Measurements from ENCODE around the gene NDST3. TPM values are rescaled to one million over a fixed set of nuclear protein-coding genes. Genes with fewer than 3 reads are reported as not detected.

NDST3 gene
- total RNA-seq, 2 experiments from 2014 or later: not detected

- Histone ChIP-seq H3K27ac (ENCODE audit: low read depth, low read length, poor library complexity, severe bottlenecking) (no peak overlapping the region), H3K4me1 (ENCODE audit: insufficient read depth, low read length, poor library complexity, severe bottlenecking) (no peaks in the 10 kb centered on the region), H2AFZ (ENCODE audit: low read length) (no peak overlapping the region), H4K20me1 (ENCODE audit: insufficient read depth, low read length) (no peaks in the 10 kb centered on the region), H3K4me2 (ENCODE audit: low read length) (no peak overlapping the region), H3K36me3 (ENCODE audit: insufficient read depth, low read length) (no peaks in the 10 kb centered on the region), H3K9me3 (ENCODE audit: low read length) (no peaks in the 10 kb centered on the region), H3K79me2 (ENCODE audit: insufficient read depth, low read depth, low read length) (no peaks in the 10 kb centered on the region), H3K9me2 (ENCODE audit: insufficient read depth, low read length) (no peaks in the 10 kb centered on the region), H3K4me3 (ENCODE audit: low read depth, low read length, poor library complexity, severe bottlenecking) (no peak overlapping the region)
- BruUV-seq (replicated peaks): no TSS peak
- CTCF ChIA-PET (ENCODE audit: unreplicated experiment): no interaction called here
- TF ChIP-seq CTCF (conservative IDR thresholded peaks at IDR 0.05; ENCODE audit: low read length): no peak
- no peak for DNase-seq (ENCODE audit: low spot score)
- intact Hi-C loops (cut with micrococcal nuclease; ENCODE audit: unreplicated experiment): no loop called here
- POLR2A ChIA-PET: no interaction called here
These were observed 159.1 kb downstream of the NDST3 start for GRCh38 chr4:118193421-118193820.

- intact Hi-C loops (cut with micrococcal nuclease; ENCODE audit: unreplicated experiment): no loop called here
- Histone ChIP-seq H2AFZ (ENCODE audit: low read length) (no peak overlapping the region), H4K20me1 (ENCODE audit: insufficient read depth, low read length) (no peaks in the 10 kb centered on the region), H3K27ac (ENCODE audit: low read depth, low read length, poor library complexity, severe bottlenecking) (no peak overlapping the region), H3K4me3 (ENCODE audit: low read depth, low read length, poor library complexity, severe bottlenecking) (no peak overlapping the region), H3K79me2 (ENCODE audit: insufficient read depth, low read depth, low read length) (no peaks in the 10 kb centered on the region), H3K9me3 (ENCODE audit: low read length) (peaks cover 11% of the 10 kb centered on the region; the same call in 1 of the 2 replicates), H3K4me2 (ENCODE audit: low read length) (no peak overlapping the region), H3K36me3 (ENCODE audit: insufficient read depth, low read length) (no peaks in the 10 kb centered on the region), H3K9me2 (ENCODE audit: insufficient read depth, low read length) (no peaks in the 10 kb centered on the region), H3K4me1 (ENCODE audit: insufficient read depth, low read length, poor library complexity, severe bottlenecking) (no peaks in the 10 kb centered on the region)
- ChIA-PET POLR2A (no interaction called here), CTCF (ENCODE audit: unreplicated experiment) (no interaction called here)
- no TSS peak for BruUV-seq (replicated peaks)
- TF ChIP-seq CTCF (conservative IDR thresholded peaks at IDR 0.05; ENCODE audit: low read length): no peak
- TF ChIP-seq EZH2phosphoT487 (IDR thresholded peaks at IDR 0.05; ENCODE audit: borderline replicate concordance, low read depth, low read length): no peak
- DNase-seq (ENCODE audit: low spot score): no peak
These were observed 172.3 kb downstream of the NDST3 start for GRCh38 chr4:118206627-118207026.

- no peak overlapping the region for H3K27ac ChIP-seq (ENCODE audit: low read depth, low read length, poor library complexity, severe bottlenecking)
- H3K4me1 ChIP-seq (ENCODE audit: insufficient read depth, low read length, poor library complexity, severe bottlenecking): no peaks in the 10 kb centered on the region
- no peaks in the 10 kb centered on the region for H4K20me1 ChIP-seq (ENCODE audit: insufficient read depth, low read length)
- H3K4me3 ChIP-seq (ENCODE audit: low read depth, low read length, poor library complexity, severe bottlenecking): no peak overlapping the region
- intact Hi-C loops (cut with micrococcal nuclease; ENCODE audit: unreplicated experiment): no loop called here
- H2AFZ ChIP-seq (ENCODE audit: low read length): no peak overlapping the region
- no peaks in the 10 kb centered on the region for H3K9me3 ChIP-seq (ENCODE audit: low read length)
- H3K4me2 ChIP-seq (ENCODE audit: low read length): no peak overlapping the region
- H3K9me2 ChIP-seq (ENCODE audit: insufficient read depth, low read length): no peaks in the 10 kb centered on the region
- ChIA-PET POLR2A (interaction anchor here (0.5 to 0.9 kb wide), 2 partner anchors 13 to 786 kb away, joined by 3 to 5 read pairs; no protein-coding TSS in a partner anchor), CTCF (ENCODE audit: unreplicated experiment) (no interaction called here)
- DNase-seq (ENCODE audit: low spot score): no peak
- H3K79me2 ChIP-seq (ENCODE audit: insufficient read depth, low read depth, low read length): no peaks in the 10 kb centered on the region
- H3K36me3 ChIP-seq (ENCODE audit: insufficient read depth, low read length): no peaks in the 10 kb centered on the region
- BruUV-seq (replicated peaks): no TSS peak
- TF ChIP-seq CTCF (conservative IDR thresholded peaks at IDR 0.05; ENCODE audit: low read length) (no peak), EZH2phosphoT487 (IDR thresholded peaks at IDR 0.05; ENCODE audit: borderline replicate concordance, low read depth, low read length) (no peak)
These were observed 178.8 kb downstream of the NDST3 start for GRCh38 chr4:118213101-118213500.

Measured in OCI-LY7 (cell line).